ENCODE results near the gene LCE3B. TPM values are rescaled to one million over a fixed set of nuclear protein-coding genes. Genes with fewer than 3 reads are reported as not detected.

LCE3B gene
- total RNA-seq, 1 donor from 2014 or later = not detected

GRCh38 chr1:152654110-152654509, 40.5 kb downstream of the LCE3B start:
- ATAC-seq (no peak), DNase-seq (ENCODE audit: missing footprints) (no peak)
- intact Hi-C loops (cut with DNase I) = no loop called here

- no peak for DNase-seq (ENCODE audit: missing footprints)
- intact Hi-C loops (cut with DNase I) = no loop called here
- no peak for ATAC-seq
Measured at GRCh38 chr1:152656459-152656858, 42.8 kb downstream of the LCE3B start.

- intact Hi-C loops (cut with DNase I) = no loop called here
- DNase-seq (ENCODE audit: missing footprints) (no peak), ATAC-seq (no peak)
Measured at GRCh38 chr1:152657677-152658076, 44.1 kb downstream of the LCE3B start.

GRCh38 chr1:152658649-152659048, 45.0 kb downstream of the LCE3B start:
- no peak for DNase-seq (ENCODE audit: missing footprints)
- intact Hi-C loops (cut with DNase I) = no loop called here
- no peak for ATAC-seq

- ATAC-seq = no peak
- intact Hi-C loops (cut with DNase I) = no loop called here
- no peak for DNase-seq (ENCODE audit: missing footprints)
Measured at GRCh38 chr1:152663098-152663497, 49.5 kb downstream of the LCE3B start, which contains the start of gene LCE2D. TSS of gene LCE2D (plus strand) at chr1:152663380. CDS start at chr1:152664106, 726 bp downstream.

Other genes starting within 250 kb of the LCE3B start
- not detected for gene CRNN, start 199.5 kb upstream of the LCE3B start, total RNA-seq
- gene LCE5A, start 103.0 kb upstream of the LCE3B start, total RNA-seq = not detected
- not detected for gene CRCT1, start 99.3 kb upstream of the LCE3B start, total RNA-seq
- not detected for gene LCE3E, start 47.0 kb upstream of the LCE3B start, total RNA-seq
- gene LCE3D, start 33.3 kb upstream of the LCE3B start, total RNA-seq = not detected
- not detected for gene LCE3C, start 13.6 kb upstream of the LCE3B start, total RNA-seq
- gene LCE3A, start 9.3 kb downstream of the LCE3B start, total RNA-seq = not detected
- not detected for gene LCE2D, start 49.6 kb downstream of the LCE3B start, total RNA-seq
- gene LCE2C, start 61.5 kb downstream of the LCE3B start, total RNA-seq = not detected
- not detected for gene LCE2B, start 72.3 kb downstream of the LCE3B start, total RNA-seq
- gene LCE2A, start 84.5 kb downstream of the LCE3B start, total RNA-seq = not detected
- not detected for gene LCE4A, start 94.3 kb downstream of the LCE3B start, total RNA-seq
- not detected for gene KPRP, start 144.2 kb downstream of the LCE3B start, total RNA-seq
- gene LCE1F, start 161.3 kb downstream of the LCE3B start, total RNA-seq = not detected
- gene LCE1E, start 172.4 kb downstream of the LCE3B start, total RNA-seq = not detected
- gene LCE1D, start 182.9 kb downstream of the LCE3B start, total RNA-seq = not detected
- gene LCE1C, start 192.8 kb downstream of the LCE3B start, total RNA-seq = not detected
- gene LCE1B, start 198.2 kb downstream of the LCE3B start, total RNA-seq = not detected
- not detected for gene LCE1A, start 213.7 kb downstream of the LCE3B start, total RNA-seq
- not detected for gene LCE6A, start 229.0 kb downstream of the LCE3B start, total RNA-seq
- not detected for gene LCE7A, start 246.2 kb downstream of the LCE3B start, total RNA-seq

Data from Right ventricle myocardium inferior (tissue), 1 donor.